Vagina (tissue), 2 donors: ENCODE measurements around the gene SYNE1.

Experiments used
- POLR2A ChIP-seq, 2 donors: fragments of 450-650 bp; IDR thresholded peaks; one replicate each; pipeline ENCODE4 v1.6.1; 2017; ENCODE audit warnings: antibody characterized with exemption in 2 of 2, mild to moderate bottlenecking in 2 of 2, moderate library complexity in 2 of 2
- POLR2AphosphoS5 ChIP-seq, 2 donors: sonication (generic); formaldehyde crosslinking; IDR thresholded peaks; one replicate each; pipeline ENCODE4 v1.9.0; 2017; ENCODE audit warnings: antibody characterized with exemption in 2 of 2, mild to moderate bottlenecking in 2 of 2, low read depth in 1 of 2; ENCODE audit not compliant: insufficient read depth in 1 of 2
- TF ChIP-seq, protein P1 (sequence below), 3 experiments: fragments of 450-650 bp in 2 of 3; fragments of 200-600 bp in 1 of 3; sonication (generic) in 1 of 3; IDR thresholded peaks; one replicate each; pipeline ENCODE4 v1.5.1; 2017 to 2019; ENCODE audit warnings: antibody characterized with exemption in 3 of 3, mild to moderate bottlenecking in 2 of 3, moderate library complexity in 2 of 3

GRCh38 chr6:152380351-152380767 is 256.8 kb downstream of the SYNE1 start:
- no peak for TF ChIP-seq POLR2A (IDR thresholded peaks at IDR 0.05)
- TF ChIP-seq, protein P1, sequence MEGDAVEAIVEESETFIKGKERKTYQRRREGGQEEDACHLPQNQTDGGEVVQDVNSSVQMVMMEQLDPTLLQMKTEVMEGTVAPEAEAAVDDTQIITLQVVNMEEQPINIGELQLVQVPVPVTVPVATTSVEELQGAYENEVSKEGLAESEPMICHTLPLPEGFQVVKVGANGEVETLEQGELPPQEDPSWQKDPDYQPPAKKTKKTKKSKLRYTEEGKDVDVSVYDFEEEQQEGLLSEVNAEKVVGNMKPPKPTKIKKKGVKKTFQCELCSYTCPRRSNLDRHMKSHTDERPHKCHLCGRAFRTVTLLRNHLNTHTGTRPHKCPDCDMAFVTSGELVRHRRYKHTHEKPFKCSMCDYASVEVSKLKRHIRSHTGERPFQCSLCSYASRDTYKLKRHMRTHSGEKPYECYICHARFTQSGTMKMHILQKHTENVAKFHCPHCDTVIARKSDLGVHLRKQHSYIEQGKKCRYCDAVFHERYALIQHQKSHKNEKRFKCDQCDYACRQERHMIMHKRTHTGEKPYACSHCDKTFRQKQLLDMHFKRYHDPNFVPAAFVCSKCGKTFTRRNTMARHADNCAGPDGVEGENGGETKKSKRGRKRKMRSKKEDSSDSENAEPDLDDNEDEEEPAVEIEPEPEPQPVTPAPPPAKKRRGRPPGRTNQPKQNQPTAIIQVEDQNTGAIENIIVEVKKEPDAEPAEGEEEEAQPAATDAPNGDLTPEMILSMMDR (IDR thresholded peaks at IDR 0.05), result no peak
- peak in 1 of 2 donors; percentile 45 for TF ChIP-seq POLR2AphosphoS5 (IDR thresholded peaks at IDR 0.05; ENCODE audit: insufficient read depth in 1 of 2, low read depth in 1 of 2)
